ENCODE results near the gene NCAM1. TPM values are rescaled to one million over a fixed set of nuclear protein-coding genes. Genes with fewer than 3 reads are reported as not detected.

Gene NCAM1
- total RNA-seq, 2 experiments from 2014 or later, result 0.34 TPM; not detected in 1

DNA sequence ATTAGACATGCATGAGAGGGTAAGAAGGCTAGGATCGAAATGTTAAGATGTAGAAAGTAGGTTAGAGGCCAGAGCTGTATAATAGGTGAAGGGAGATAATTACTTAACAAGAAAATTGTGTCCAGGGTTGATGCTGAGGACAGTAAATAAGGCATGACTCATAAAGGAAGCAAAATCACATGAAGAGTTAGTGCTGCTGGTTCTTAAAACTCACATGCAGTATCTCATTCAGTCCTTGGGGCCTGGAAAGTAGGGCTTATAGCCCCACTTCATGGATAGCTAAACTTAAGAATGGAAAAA lies 130.2 kb downstream of the NCAM1 start:
- H3K36me3 Mint-ChIP-seq (ENCODE audit: low read depth), result no peaks in the 10 kb centered on the region
- H3K9me3 ChIP-seq (ENCODE audit: control insufficient read depth in 1 of 2, insufficient read depth in 1 of 2, low read length in 2 of 2), result no peaks in the 10 kb centered on the region
- DNase-seq, result no peak
- TF ChIP-seq, protein P1, sequence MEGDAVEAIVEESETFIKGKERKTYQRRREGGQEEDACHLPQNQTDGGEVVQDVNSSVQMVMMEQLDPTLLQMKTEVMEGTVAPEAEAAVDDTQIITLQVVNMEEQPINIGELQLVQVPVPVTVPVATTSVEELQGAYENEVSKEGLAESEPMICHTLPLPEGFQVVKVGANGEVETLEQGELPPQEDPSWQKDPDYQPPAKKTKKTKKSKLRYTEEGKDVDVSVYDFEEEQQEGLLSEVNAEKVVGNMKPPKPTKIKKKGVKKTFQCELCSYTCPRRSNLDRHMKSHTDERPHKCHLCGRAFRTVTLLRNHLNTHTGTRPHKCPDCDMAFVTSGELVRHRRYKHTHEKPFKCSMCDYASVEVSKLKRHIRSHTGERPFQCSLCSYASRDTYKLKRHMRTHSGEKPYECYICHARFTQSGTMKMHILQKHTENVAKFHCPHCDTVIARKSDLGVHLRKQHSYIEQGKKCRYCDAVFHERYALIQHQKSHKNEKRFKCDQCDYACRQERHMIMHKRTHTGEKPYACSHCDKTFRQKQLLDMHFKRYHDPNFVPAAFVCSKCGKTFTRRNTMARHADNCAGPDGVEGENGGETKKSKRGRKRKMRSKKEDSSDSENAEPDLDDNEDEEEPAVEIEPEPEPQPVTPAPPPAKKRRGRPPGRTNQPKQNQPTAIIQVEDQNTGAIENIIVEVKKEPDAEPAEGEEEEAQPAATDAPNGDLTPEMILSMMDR (IDR thresholded peaks at IDR 0.05), result no peak
- ChIA-PET POLR2A (no interaction called here), CTCF (no interaction called here)
- no peaks in the 10 kb centered on the region for H3K4me1 ChIP-seq (ENCODE audit: insufficient read depth, low read length)
- H3K4me1 Mint-ChIP-seq (ENCODE audit: low read depth), result no peaks in the 10 kb centered on the region
- H3K27ac ChIP-seq (ENCODE audit: low read depth in 1 of 2, low read length in 2 of 2), result no peak overlapping the region
- H3K27me3 ChIP-seq (ENCODE audit: control insufficient read depth in 1 of 2, insufficient read depth in 2 of 2, low read length in 2 of 2), result peaks cover 0 to 2% of the 10 kb centered on the region in 2 experiments
- no peak overlapping the region for H3K4me3 ChIP-seq (ENCODE audit: low read length)
- H3K27me3 Mint-ChIP-seq, result peaks cover under 1% of the 10 kb centered on the region
- no peak overlapping the region for H3K4me3 Mint-ChIP-seq
- no peak for ATAC-seq (ENCODE audit: poor library complexity)
- H3K27ac Mint-ChIP-seq, result no peak overlapping the region
- no peaks in the 10 kb centered on the region for H3K36me3 ChIP-seq (ENCODE audit: insufficient read depth, low read length)
- H3K9me3 Mint-ChIP-seq, result no peaks in the 10 kb centered on the region
- intact Hi-C loops (cut with DNase I, micrococcal nuclease), result no loop called here

GRCh38 chr11:113096648-113097047 lies 135.4 kb downstream of the NCAM1 start:
- H3K9me3 ChIP-seq (ENCODE audit: control insufficient read depth in 1 of 2, insufficient read depth in 1 of 2, low read length in 2 of 2), result no peaks in the 10 kb centered on the region
- intact Hi-C loops (cut with DNase I, micrococcal nuclease), result no loop called here
- CTCF ChIA-PET, result no interaction called here
- DNase-seq (no peak), ATAC-seq (ENCODE audit: poor library complexity) (no peak)
- no peaks in the 10 kb centered on the region for H3K4me1 ChIP-seq (ENCODE audit: insufficient read depth, low read length)
- Mint-ChIP-seq H3K4me3 (no peak overlapping the region), H3K36me3 (ENCODE audit: low read depth) (no peaks in the 10 kb centered on the region), H3K9me3 (no peaks in the 10 kb centered on the region), H3K27ac (no peak overlapping the region), H3K27me3 (peaks cover 24% of the 10 kb centered on the region), H3K4me1 (ENCODE audit: low read depth) (no peaks in the 10 kb centered on the region)
- H3K4me3 ChIP-seq (ENCODE audit: low read length), result no peak overlapping the region
- no peak overlapping the region for H3K27ac ChIP-seq (ENCODE audit: low read depth in 1 of 2, low read length in 2 of 2)
- no peaks in the 10 kb centered on the region for H3K27me3 ChIP-seq (ENCODE audit: control insufficient read depth in 1 of 2, insufficient read depth in 2 of 2, low read length in 2 of 2)
- H3K36me3 ChIP-seq (ENCODE audit: insufficient read depth, low read length), result no peaks in the 10 kb centered on the region
- POLR2A ChIA-PET, result no interaction called here
- TF ChIP-seq, protein P1 (IDR thresholded peaks at IDR 0.05), result no peak

DNA sequence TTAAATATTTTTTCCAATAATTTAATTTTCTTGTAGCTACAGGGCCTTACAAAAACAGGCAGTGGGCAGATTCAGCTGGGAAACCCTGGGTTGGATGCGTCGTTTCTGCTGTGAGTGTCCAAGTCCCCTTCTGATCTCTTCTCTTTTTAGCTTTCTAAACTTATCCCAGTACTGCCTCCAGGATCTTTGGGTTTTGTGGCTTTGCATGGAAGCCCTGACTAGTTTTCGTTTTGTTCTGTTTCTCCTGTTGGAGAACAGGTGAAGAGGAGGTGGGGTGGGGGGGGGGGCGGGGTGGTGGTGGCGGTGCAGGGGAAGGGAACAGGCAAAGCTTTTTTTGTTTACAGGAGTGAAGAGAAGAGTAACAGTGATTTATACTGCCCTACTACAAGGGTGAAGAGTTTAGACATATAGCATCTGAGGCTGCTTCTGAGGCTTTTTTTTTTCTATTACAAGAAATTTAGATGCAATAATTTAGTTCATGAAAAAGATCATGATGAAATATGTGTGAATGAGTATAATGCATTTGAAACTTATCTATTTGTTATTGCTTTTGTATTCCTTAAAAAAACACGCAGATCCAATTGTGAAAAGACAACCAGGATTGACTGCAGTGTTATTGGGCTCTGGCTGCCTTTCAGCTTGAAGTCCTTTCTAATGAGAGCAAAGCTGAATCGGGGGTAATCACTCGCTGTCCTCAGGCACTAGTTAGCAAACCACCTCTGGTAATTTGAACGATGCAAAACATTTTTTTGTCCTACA lies 142.9 kb downstream of the NCAM1 start:
- Mint-ChIP-seq H3K4me3 (no peak overlapping the region), H3K27me3 (peaks cover 32% of the 10 kb centered on the region), H3K9me3 (no peaks in the 10 kb centered on the region), H3K4me1 (ENCODE audit: low read depth) (no peaks in the 10 kb centered on the region), H3K27ac (no peak overlapping the region), H3K36me3 (ENCODE audit: low read depth) (no peaks in the 10 kb centered on the region)
- TF ChIP-seq, protein P1 (IDR thresholded peaks at IDR 0.05), result no peak
- H3K36me3 ChIP-seq (ENCODE audit: insufficient read depth, low read length), result no peaks in the 10 kb centered on the region
- DNase-seq (no peak), ATAC-seq (ENCODE audit: poor library complexity) (no peak)
- POLR2A ChIA-PET, result no interaction called here
- intact Hi-C loops (cut with DNase I, micrococcal nuclease), result no loop called here
- H3K4me1 ChIP-seq (ENCODE audit: insufficient read depth, low read length), result no peaks in the 10 kb centered on the region
- no peaks in the 10 kb centered on the region for H3K9me3 ChIP-seq (ENCODE audit: control insufficient read depth in 1 of 2, insufficient read depth in 1 of 2, low read length in 2 of 2)
- H3K27me3 ChIP-seq (ENCODE audit: control insufficient read depth in 1 of 2, insufficient read depth in 2 of 2, low read length in 2 of 2), result no peaks in the 10 kb centered on the region
- no peak overlapping the region for H3K27ac ChIP-seq (ENCODE audit: low read depth in 1 of 2, low read length in 2 of 2)
- CTCF ChIA-PET, result interaction anchor here (1.4 kb wide), 1 partner anchor 16 kb away, joined by 3 read pairs; no protein-coding TSS in a partner anchor
- no peak overlapping the region for H3K4me3 ChIP-seq (ENCODE audit: low read length)
